ENCODE measurements around the gene CCDC187.

- TF ChIP-seq CTCF (IDR thresholded peaks at IDR 0.05; ENCODE audit: borderline replicate concordance, extremely low read depth, low read length, poor library complexity, severe bottlenecking) (no peak), EZH2 (IDR thresholded peaks at IDR 0.05; ENCODE audit: borderline replicate concordance, low read depth, low read length, severe bottlenecking) (no peak)
Observed at GRCh38 chr9:136259836-136260235, 44.1 kb downstream of the CCDC187 start.
